ENCODE measurements around the gene TMEM169. TPM values are rescaled to one million over a fixed set of nuclear protein-coding genes. Genes with fewer than 3 reads are reported as not detected.

The TMEM169 gene
- total and polyA plus RNA-seq, 2 donors (not counting 1 experiment from before 2014, with no cell fraction given) = 0.28 to 0.84 TPM

- H4K20me1 ChIP-seq (ENCODE audit: control insufficient read depth, insufficient read depth, low read length, poor library complexity, severe bottlenecking) = peaks cover 57% of the 10 kb centered on the region
- POLR2A ChIA-PET = no interaction called here
These were observed 51.7 kb downstream of the TMEM169 start for GRCh38 chr2:216133397-216133796.

GRCh38 chr2:216134958-216135541, 53.3 kb downstream of the TMEM169 start:
- Mint-ChIP-seq H3K4me1 (no peaks in the 10 kb centered on the region), H3K27me3 (no peaks in the 10 kb centered on the region), H3K4me3 (no peak overlapping the region), H3K27ac (peak overlapping the region; percentile 1), H3K9me3 (ENCODE audit: insufficient read depth) (no peaks in the 10 kb centered on the region)
- Histone ChIP-seq H3K4me3 (ENCODE audit: control extremely low read depth in 1 of 5, extremely low read depth in 1 of 5, insufficient read depth in 1 of 5, low read depth in 2 of 5, low read length in 4 of 5) (no peak overlapping the region), H3K27me3 (replicated peaks in 1 of 4; ENCODE audit: control extremely low read depth in 1 of 4, control insufficient read depth in 3 of 4, insufficient read depth in 4 of 4, low read length in 3 of 4) (no peaks in the 10 kb centered on the region), H3K4me2 (replicated peaks; ENCODE audit: low read depth, low read length, poor library complexity, severe bottlenecking) (no peak overlapping the region), H3K9ac (ENCODE audit: low read length) (no peak overlapping the region), H3K27ac (ENCODE audit: low read length in 2 of 2) (no peak overlapping the region), H3K4me1 (ENCODE audit: control insufficient read depth in 2 of 2, insufficient read depth in 2 of 2, low read length in 2 of 2) (no peaks in the 10 kb centered on the region), H3K79me2 (ENCODE audit: control insufficient read depth, insufficient read depth, low read length) (peaks cover 30% of the 10 kb centered on the region), H3K9me3 (ENCODE audit: control extremely low read depth in 1 of 3, control insufficient read depth in 2 of 3, insufficient read depth in 1 of 3, low read length in 2 of 3) (no peaks in the 10 kb centered on the region), H2AFZ (ENCODE audit: insufficient read depth, low read depth, low read length, poor library complexity, severe bottlenecking) (no peak overlapping the region), H3K36me3 (replicated peaks in 1 of 2; ENCODE audit: control extremely low read depth in 1 of 2, control insufficient read depth in 1 of 2, extremely low read depth in 1 of 2, insufficient read depth in 2 of 2, low read length in 1 of 2) (peaks cover 17 to 95% of the 10 kb centered on the region in 2 experiments), H4K20me1 (ENCODE audit: control insufficient read depth, insufficient read depth, low read length, poor library complexity, severe bottlenecking) (peaks cover 49% of the 10 kb centered on the region)
- ChIA-PET POLR2A (interaction anchor here (0.6 kb wide), 1 partner anchor 16 kb away, joined by 3 read pairs; no protein-coding TSS in a partner anchor), CTCF (interaction anchor here (1.1 kb wide), 2 partner anchors 20 to 25 kb away, joined by 3 read pairs; no protein-coding TSS in a partner anchor)
- WGBS (ENCODE audit: insufficient coverage) = 92% methylated on average over 4 of the region's 4 CpGs
- intact Hi-C loops (cut with micrococcal nuclease) = no loop called here
- ATAC-seq (ENCODE audit: low read depth) (no peak), DNase-seq (no peak)
- TF ChIP-seq, protein P1, sequence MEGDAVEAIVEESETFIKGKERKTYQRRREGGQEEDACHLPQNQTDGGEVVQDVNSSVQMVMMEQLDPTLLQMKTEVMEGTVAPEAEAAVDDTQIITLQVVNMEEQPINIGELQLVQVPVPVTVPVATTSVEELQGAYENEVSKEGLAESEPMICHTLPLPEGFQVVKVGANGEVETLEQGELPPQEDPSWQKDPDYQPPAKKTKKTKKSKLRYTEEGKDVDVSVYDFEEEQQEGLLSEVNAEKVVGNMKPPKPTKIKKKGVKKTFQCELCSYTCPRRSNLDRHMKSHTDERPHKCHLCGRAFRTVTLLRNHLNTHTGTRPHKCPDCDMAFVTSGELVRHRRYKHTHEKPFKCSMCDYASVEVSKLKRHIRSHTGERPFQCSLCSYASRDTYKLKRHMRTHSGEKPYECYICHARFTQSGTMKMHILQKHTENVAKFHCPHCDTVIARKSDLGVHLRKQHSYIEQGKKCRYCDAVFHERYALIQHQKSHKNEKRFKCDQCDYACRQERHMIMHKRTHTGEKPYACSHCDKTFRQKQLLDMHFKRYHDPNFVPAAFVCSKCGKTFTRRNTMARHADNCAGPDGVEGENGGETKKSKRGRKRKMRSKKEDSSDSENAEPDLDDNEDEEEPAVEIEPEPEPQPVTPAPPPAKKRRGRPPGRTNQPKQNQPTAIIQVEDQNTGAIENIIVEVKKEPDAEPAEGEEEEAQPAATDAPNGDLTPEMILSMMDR (IDR thresholded peaks at IDR 0.05) = no peak
- TF ChIP-seq EZH2 (IDR thresholded peaks at IDR 0.05; ENCODE audit: borderline replicate concordance, insufficient read depth, low read depth, low read length, poor library complexity, severe bottlenecking) = no peak

More at GRCh38 chr2:216133397-216133796, 51.7 kb downstream of the TMEM169 start:
- TF ChIP-seq, protein P1 (IDR thresholded peaks at IDR 0.05) = no peak
- TF ChIP-seq EZH2 (IDR thresholded peaks at IDR 0.05; ENCODE audit: borderline replicate concordance, insufficient read depth, low read depth, low read length, poor library complexity, severe bottlenecking) = no peak
- WGBS (ENCODE audit: insufficient coverage) = 92% methylated on average over 2 of the region's 2 CpGs
- peaks cover 11 to 92% of the 10 kb centered on the region in 2 experiments for H3K36me3 ChIP-seq (replicated peaks in 1 of 2; ENCODE audit: control extremely low read depth in 1 of 2, control insufficient read depth in 1 of 2, extremely low read depth in 1 of 2, insufficient read depth in 2 of 2, low read length in 1 of 2)
- Mint-ChIP-seq H3K4me1 (peaks cover 4% of the 10 kb centered on the region), H3K27me3 (no peaks in the 10 kb centered on the region), H3K9me3 (ENCODE audit: insufficient read depth) (no peaks in the 10 kb centered on the region), H3K27ac (no peak overlapping the region), H3K4me3 (no peak overlapping the region)
- no peak overlapping the region for H2AFZ ChIP-seq (ENCODE audit: insufficient read depth, low read depth, low read length, poor library complexity, severe bottlenecking)
- H3K4me1 ChIP-seq (ENCODE audit: control insufficient read depth in 2 of 2, insufficient read depth in 2 of 2, low read length in 2 of 2) = no peaks in the 10 kb centered on the region
- H3K9me3 ChIP-seq (ENCODE audit: control extremely low read depth in 1 of 3, control insufficient read depth in 2 of 3, insufficient read depth in 1 of 3, low read length in 2 of 3) = no peaks in the 10 kb centered on the region
- DNase-seq (no peak), ATAC-seq (ENCODE audit: low read depth) (no peak)
- H3K27me3 ChIP-seq (replicated peaks in 1 of 4; ENCODE audit: control extremely low read depth in 1 of 4, control insufficient read depth in 3 of 4, insufficient read depth in 4 of 4, low read length in 3 of 4) = no peaks in the 10 kb centered on the region
- intact Hi-C loops (cut with micrococcal nuclease) = no loop called here
- H3K4me2 ChIP-seq (replicated peaks; ENCODE audit: low read depth, low read length, poor library complexity, severe bottlenecking) = no peak overlapping the region
- CTCF ChIA-PET = interaction anchor here (1.0 to 1.2 kb wide), 3 partner anchors 8 to 23 kb away, joined by 3 to 4 read pairs (median 3); no protein-coding TSS in a partner anchor
- H3K27ac ChIP-seq (ENCODE audit: low read length in 2 of 2) = no peak overlapping the region
- H3K4me3 ChIP-seq (ENCODE audit: control extremely low read depth in 1 of 5, extremely low read depth in 1 of 5, insufficient read depth in 1 of 5, low read depth in 2 of 5, low read length in 4 of 5) = no peak overlapping the region
- peaks cover 37% of the 10 kb centered on the region for H3K79me2 ChIP-seq (ENCODE audit: control insufficient read depth, insufficient read depth, low read length)
- H3K9ac ChIP-seq (ENCODE audit: low read length) = no peak overlapping the region
